GM19438 (cell line): ENCODE measurements around the gene PNPLA3.

Source experiments
- ATAC-seq: cut with Tn5 transposase; IDR thresholded peaks from one replicate; pipeline ENCODE4 v1.9.1; 2021; ENCODE audit warnings: low read depth; ENCODE audit not compliant: unreplicated experiment

PNPLA3 gene

GRCh38 chr22:43923631-43924464, at the start of gene PNPLA3:
Gene PNPLA3, plus strand, starts transcription at chr22:43923805. Its CDS starts 107 bp downstream, at chr22:43923912.
- ATAC-seq, result no peak

GRCh38 chr22:43876866-43877509, 46.6 kb upstream of the PNPLA3 start:
- ATAC-seq, result no peak

- ATAC-seq, result no peak
Measured at GRCh38 chr22:43878079-43878795, 45.4 kb upstream of the PNPLA3 start.

GRCh38 chr22:43878831-43879550, 44.6 kb upstream of the PNPLA3 start:
- no peak for ATAC-seq

- ATAC-seq, result no peak
Measured at GRCh38 chr22:43879901-43880540, 43.6 kb upstream of the PNPLA3 start.

GRCh38 chr22:43880541-43880991, 43.0 kb upstream of the PNPLA3 start:
- ATAC-seq, result no peak

GRCh38 chr22:43881091-43882061, 42.2 kb upstream of the PNPLA3 start:
- ATAC-seq, result no peak

- ATAC-seq, result no peak
Measured at GRCh38 chr22:43882122-43882767, 41.4 kb upstream of the PNPLA3 start.

- ATAC-seq, result no peak
Measured at GRCh38 chr22:43883012-43883661, 40.5 kb upstream of the PNPLA3 start.

GRCh38 chr22:43883719-43884415, 39.7 kb upstream of the PNPLA3 start:
- ATAC-seq, result no peak

GRCh38 chr22:43884600-43885318, 38.8 kb upstream of the PNPLA3 start:
- ATAC-seq, result no peak

GRCh38 chr22:43885319-43885671, 38.3 kb upstream of the PNPLA3 start:
- ATAC-seq, result no peak

GRCh38 chr22:43885786-43886185, 37.8 kb upstream of the PNPLA3 start:
- ATAC-seq, result no peak

GRCh38 chr22:43886231-43886630, 37.4 kb upstream of the PNPLA3 start:
- no peak for ATAC-seq

- ATAC-seq, result no peak
Measured at GRCh38 chr22:43887391-43887790, 36.2 kb upstream of the PNPLA3 start.

GRCh38 chr22:43888740-43889139, 34.9 kb upstream of the PNPLA3 start:
- ATAC-seq, result no peak
